GM03348 (cell line): ENCODE results near the gene CBY1.

Experiments
- DNase-seq: peaks from one replicate; pipeline ENCODE4 v3.0.0; 2012; ENCODE audit warnings: low spot score

CBY1 gene

DNA sequence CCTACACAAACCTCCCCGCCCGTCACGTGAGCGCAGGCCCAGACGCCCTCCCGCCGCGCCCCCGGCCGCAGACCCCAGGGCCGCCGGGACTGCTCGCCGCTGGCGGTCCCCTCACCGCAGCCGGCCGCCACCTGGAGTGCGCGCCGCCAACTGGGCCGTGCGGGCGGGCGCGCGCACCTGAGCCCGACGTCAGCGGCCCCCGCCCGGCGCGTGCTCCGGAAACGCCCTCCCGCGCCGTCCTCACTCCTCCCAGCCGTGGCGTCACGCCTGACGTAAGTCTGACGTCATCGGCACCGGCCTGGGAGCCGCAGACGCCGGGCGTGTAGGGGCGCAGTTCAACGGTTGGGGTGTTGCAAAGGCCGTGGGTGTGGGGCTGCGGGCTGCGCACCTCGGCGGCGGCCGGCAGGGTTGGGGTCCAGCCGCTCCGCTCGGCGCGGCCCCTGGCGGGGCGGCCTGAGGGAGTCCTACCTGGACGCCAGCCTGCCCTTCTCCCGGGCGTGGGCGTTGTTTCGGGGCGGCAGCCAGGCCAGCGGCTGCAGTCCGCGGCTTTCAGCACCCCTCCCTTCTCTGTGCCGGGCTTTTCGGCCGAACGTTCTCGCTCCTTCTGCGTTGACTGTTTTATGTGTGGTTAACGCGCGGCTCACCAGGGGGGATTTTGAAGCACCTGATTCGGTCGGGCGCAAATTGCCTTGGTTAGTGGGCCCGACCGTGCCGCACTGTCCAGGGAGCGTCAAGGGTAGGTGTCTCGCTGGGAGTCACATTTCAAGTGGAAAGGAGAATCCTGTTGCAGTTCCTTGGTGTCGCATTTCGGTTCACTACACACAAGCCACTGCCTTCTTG lies 44.6 kb downstream of the CBY1 start, which contains the start of gene JOSD1:
Gene JOSD1, minus strand, starts transcription at position 155 of the 840 bp plus-strand sequence. CDS start 956 bp downstream, outside the sequence.
- DNase-seq = peak; percentile 96

DNA sequence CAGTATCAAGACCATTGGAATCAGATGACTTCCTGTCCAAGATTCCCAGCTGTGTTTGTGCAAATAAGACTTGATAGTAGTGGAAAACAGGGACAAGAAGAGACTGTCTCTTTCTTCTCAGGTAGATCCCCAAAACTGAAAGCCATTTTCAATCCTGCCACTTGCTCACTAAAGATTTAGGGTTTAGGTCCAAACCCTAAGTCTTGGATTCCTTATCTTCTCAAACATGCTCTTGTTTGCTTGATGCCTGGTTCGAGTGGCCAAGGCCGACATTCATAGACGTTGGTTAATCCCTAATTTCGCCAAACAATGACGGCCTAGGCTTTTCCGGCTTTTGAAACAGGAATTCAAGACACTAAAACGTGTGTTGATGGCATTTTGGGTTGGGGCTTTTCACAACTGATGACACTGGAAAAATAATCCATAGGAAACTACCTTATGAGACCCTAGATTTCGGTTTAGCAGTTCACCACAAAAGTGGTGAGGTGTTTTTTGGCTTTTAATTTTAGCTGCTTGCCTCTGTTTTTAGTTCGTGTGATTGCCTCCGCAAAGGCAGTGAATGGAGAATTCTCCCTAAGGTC lies 48.3 kb downstream of the CBY1 start:
- DNase-seq = no peak

DNA sequence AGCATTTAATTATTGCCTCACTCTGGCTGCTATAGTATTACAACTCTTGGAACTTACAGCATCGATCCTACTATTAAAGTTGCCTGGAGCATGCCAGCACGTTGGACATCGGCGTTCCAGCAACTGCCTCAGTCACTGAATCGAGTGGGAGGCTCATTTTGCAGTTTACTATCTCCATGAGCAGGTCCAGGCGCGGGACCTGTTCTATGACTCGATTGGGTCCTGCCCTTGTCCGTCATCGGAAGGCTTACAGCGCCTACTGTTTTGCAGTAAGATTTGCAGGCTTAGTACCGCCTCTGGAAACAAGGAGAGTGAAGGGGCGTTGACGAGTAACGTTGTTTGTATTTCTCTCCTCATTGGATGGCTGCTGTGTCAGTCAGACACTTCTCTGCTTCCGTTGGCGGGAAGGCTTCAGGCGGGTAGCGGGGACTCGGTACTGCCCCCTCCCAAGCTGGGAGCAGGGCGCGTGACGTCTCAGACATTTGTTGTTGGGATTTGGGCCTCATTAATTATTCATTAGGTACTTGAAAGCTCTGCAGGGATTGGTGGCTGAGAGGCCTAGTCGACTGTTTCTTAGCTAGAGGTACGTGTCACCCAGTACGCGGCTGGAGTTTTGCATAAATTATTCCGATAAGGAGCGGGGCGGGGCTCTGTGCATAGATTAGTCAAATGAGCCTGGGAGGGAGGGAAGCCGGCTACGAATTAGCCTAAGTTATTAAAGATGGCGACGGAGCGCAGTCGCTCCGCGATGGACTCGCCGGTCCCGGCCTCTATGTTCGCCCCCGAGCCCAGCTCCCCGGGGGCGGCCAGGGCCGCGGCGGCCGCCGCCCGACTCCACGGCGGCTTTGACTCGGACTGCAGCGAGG lies 49.0 kb downstream of the CBY1 start, which contains the start of gene GTPBP1:
Gene GTPBP1, plus strand, starts transcription at position 710 of the 866 bp plus-strand sequence. Its CDS starts 12 bp downstream, at position 722.
- peak; percentile 97 for DNase-seq

GRCh38 chr22:38706101-38706900 lies 49.9 kb downstream of the CBY1 start:
- peak; percentile 46 for DNase-seq

DNA sequence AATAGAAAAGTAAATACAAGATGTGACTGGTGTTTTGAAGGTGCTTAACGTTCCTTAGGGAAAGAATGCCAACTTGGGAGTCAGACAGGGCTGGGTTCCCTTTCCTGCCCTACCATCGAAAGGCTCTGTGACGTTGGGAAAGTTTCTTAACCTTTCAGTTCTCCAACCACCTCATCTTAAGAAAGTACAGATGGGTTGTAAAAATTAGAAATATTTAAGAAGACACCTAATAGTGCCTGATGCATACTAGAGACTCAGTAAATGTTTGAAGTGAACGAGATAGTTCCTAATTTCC lies 50.4 kb downstream of the CBY1 start:
- peak; percentile 23 for DNase-seq

- peak; percentile 21 for DNase-seq
These were observed 50.9 kb downstream of the CBY1 start for GRCh38 chr22:38707346-38707745.

DNA sequence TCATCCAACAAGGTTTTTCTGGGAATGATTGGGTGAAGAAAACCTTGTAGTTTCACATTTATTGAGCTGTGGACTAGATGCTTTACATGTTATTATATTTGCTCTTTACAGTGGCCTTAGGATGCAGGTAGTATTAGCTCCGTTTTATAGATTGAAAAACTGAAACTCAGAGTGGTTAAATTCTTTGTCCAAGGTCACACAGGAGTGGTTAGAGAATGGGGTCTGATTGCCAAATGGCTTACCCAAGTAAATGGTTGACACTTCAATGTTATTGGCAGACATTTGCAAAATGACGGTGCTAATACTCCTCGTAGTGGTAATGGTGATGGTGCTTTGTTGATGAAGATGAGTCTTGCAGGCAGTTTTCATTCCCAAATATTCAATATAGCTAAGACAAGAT lies 51.5 kb downstream of the CBY1 start:
- no peak for DNase-seq

DNA sequence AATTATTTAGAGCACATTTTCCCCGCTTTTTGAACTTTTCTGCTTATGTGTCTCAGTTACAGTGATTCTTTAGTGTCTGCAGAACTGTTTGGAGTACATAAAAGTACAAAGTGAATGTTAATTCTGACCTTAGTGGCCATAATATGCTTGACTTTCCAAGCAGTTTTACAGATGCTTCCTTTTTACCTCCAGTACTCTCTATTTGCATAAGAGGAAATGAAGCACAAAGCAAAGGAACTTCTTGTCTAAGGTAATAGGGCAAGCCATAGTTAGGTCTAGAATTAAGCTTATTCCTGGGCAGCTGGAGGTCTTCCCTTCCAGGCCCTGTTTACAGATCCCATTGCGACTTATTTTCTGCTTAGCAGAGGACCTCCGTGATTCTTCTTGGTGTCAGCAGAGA lies 52.9 kb downstream of the CBY1 start:
- DNase-seq = no peak

DNA sequence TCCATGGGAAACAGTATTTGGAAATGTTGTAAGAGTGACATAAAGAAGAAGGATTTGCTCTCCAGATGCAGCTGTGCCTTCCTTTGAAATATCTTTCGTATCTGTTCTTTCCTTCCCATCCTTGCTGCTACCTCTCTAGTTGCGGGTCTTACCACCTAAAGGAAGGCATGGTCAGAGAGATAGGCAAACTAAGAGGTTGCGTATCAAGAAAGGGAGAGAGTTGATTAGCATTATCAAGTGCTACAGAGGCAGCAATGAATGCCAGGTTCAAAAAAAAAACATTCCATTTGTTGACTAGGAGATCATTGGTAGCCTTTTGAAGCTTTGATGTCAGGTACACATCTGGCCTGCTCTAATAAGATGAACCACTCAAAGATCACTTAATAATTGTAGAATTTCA lies 53.9 kb downstream of the CBY1 start:
- no peak for DNase-seq

- DNase-seq = no peak
These were observed 54.4 kb downstream of the CBY1 start for GRCh38 chr22:38710866-38711265.

GRCh38 chr22:38712486-38713207 lies 56.2 kb downstream of the CBY1 start:
- no peak for DNase-seq

DNA sequence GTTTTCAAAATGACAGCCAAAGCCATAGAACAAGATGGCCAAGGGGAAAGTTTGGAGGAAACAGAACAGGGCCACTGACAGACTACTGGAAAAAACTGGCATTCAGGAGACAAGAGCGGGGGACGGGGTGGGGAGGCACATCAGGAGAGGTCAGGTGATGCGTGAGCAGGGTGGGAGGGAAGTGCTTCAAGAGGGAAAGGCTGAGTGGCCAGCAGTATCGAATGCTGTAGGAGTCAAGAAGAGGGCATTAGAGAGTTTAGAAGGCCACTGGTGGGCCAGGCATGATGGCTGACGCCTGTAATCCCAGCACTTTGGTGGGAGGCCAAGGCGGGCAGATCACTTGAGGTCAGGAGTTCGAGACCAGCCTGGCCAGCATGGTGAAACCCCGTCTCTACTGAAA lies 57.5 kb downstream of the CBY1 start:
- no peak for DNase-seq

- DNase-seq = no peak
These were observed 58.8 kb downstream of the CBY1 start for GRCh38 chr22:38715176-38715764.

DNA sequence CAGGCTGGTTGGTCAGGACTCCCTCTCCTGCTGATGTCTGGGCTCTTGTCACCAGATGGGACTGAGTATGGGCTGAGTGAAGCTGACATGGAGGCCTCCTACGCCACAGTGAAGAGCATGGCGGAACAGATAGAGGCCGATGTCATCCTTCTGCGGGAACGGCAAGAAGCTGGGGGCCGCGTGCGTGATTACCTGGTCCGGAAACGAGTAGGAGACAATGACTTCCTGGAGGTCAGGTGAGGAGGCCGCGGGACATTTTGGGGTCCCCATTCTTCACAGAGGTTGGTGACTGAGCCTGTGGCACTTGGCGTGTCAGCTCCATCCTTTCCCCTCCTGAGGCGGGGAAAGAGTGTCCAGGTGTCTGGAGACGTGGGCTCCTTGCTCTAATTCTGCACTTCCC lies 59.4 kb downstream of the CBY1 start:
- DNase-seq = no peak

- no peak for DNase-seq
These were observed 59.8 kb downstream of the CBY1 start for GRCh38 chr22:38716271-38716670.

- no peak for DNase-seq
These were observed 60.4 kb downstream of the CBY1 start for GRCh38 chr22:38716826-38717225.

GRCh38 chr22:38717244-38717643 lies 60.8 kb downstream of the CBY1 start:
- DNase-seq = no peak

GRCh38 chr22:38718414-38718813 lies 62.0 kb downstream of the CBY1 start:
- DNase-seq = peak; percentile 89

DNA sequence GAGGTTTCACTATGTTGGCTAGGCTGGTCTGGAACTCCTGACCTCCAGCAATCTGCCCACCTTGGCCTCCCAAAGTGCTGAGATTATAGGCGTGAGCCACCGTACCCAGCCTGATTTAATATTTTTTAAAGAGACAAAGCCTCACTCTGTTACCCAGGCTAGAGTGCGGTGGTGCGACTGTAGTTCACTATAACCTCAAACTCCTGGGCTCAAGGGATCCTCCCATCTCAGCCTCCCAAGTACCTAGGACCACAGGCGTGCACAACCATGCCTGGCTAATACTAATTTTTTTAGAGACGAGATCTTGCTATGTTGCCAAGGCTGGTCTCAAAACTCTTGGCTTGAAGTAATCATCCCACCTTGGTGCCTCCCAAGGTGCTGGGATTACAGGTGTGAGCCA lies 62.8 kb downstream of the CBY1 start:
- DNase-seq = no peak

GRCh38 chr22:38720350-38720749 lies 63.9 kb downstream of the CBY1 start:
- no peak for DNase-seq

DNA sequence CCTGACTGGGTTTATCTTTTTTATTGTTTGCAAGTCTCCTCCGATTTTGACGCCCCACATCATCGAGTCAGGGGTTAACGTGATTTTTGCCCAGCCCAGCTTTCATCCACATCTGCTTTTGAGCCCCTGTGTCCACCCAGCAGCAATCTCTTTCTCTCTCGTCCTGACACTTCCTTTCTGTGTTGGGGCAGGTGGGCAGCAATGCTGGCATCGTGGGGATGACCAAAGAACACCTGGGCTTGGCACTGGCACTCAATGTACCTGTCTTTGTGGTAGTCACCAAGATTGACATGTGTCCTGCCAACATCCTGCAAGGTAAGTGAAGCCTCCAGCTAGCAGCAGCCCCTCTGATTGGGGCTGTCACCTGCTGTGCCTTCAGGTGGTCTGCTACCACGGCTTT lies 65.1 kb downstream of the CBY1 start:
- DNase-seq = no peak
